ENCODE data around the gene LYSMD4.

DNA sequence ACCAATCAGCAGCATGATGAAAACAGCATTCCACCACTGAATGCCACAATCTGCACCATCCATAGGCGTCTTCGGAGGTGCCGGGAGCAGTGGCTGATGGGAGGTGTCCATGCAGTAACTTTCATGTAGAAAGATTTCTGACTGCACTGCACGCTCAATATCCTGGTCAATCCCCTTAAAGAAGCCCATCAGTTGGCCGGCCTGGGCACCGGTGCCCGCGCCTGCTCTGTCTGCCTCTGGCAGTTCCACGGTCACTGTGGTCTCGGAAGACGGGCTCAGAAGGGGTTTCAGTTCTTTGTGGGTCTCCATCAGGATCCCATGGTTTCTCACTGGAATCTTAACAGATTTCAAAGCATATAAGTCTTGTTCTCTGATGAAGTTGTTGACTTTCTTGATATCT is 3.9 kb downstream of the LYSMD4 start:
- TF ChIP-seq, protein P1, sequence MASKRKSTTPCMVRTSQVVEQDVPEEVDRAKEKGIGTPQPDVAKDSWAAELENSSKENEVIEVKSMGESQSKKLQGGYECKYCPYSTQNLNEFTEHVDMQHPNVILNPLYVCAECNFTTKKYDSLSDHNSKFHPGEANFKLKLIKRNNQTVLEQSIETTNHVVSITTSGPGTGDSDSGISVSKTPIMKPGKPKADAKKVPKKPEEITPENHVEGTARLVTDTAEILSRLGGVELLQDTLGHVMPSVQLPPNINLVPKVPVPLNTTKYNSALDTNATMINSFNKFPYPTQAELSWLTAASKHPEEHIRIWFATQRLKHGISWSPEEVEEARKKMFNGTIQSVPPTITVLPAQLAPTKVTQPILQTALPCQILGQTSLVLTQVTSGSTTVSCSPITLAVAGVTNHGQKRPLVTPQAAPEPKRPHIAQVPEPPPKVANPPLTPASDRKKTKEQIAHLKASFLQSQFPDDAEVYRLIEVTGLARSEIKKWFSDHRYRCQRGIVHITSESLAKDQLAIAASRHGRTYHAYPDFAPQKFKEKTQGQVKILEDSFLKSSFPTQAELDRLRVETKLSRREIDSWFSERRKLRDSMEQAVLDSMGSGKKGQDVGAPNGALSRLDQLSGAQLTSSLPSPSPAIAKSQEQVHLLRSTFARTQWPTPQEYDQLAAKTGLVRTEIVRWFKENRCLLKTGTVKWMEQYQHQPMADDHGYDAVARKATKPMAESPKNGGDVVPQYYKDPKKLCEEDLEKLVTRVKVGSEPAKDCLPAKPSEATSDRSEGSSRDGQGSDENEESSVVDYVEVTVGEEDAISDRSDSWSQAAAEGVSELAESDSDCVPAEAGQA (IDR thresholded peaks at IDR 0.05; ENCODE audit: low read depth): no peak
- TF ChIP-seq, protein P1 (CRISPR knock-in tag; IDR thresholded peaks at IDR 0.05; ENCODE audit: borderline replicate concordance): no peak
- TF ChIP-seq, protein P2, sequence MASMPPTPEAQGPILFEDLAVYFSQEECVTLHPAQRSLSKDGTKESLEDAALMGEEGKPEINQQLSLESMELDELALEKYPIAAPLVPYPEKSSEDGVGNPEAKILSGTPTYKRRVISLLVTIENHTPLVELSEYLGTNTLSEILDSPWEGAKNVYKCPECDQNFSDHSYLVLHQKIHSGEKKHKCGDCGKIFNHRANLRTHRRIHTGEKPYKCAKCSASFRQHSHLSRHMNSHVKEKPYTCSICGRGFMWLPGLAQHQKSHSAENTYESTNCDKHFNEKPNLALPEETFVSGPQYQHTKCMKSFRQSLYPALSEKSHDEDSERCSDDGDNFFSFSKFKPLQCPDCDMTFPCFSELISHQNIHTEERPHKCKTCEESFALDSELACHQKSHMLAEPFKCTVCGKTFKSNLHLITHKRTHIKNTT (CRISPR knock-in tag; IDR thresholded peaks at IDR 0.05): no peak
- no peak for TF ChIP-seq HNRNPK (IDR thresholded peaks at IDR 0.05; ENCODE audit: low read depth, low read length, poor library complexity, severe bottlenecking)
- TF ChIP-seq, protein P3, sequence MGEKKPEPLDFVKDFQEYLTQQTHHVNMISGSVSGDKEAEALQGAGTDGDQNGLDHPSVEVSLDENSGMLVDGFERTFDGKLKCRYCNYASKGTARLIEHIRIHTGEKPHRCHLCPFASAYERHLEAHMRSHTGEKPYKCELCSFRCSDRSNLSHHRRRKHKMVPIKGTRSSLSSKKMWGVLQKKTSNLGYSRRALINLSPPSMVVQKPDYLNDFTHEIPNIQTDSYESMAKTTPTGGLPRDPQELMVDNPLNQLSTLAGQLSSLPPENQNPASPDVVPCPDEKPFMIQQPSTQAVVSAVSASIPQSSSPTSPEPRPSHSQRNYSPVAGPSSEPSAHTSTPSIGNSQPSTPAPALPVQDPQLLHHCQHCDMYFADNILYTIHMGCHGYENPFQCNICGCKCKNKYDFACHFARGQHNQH (CRISPR knock-in tag; IDR thresholded peaks at IDR 0.05): no peak
- TF ChIP-seq SMAD3 (CRISPR knock-in tag; IDR thresholded peaks at IDR 0.05): no peak
- TF ChIP-seq POLR2A (IDR thresholded peaks at IDR 0.05; ENCODE audit: insufficient read depth in 1 of 2, low read depth in 2 of 2, low read length in 2 of 2): no peak
- no peak for TF ChIP-seq CHCHD3 (CRISPR knock-in tag; IDR thresholded peaks at IDR 0.05)
- no peak for TF ChIP-seq EP300 (IDR thresholded peaks at IDR 0.05; ENCODE audit: low read depth in 2 of 2, low read length in 2 of 2)
- TF ChIP-seq EP300 (CRISPR knock-in tag; IDR thresholded peaks at IDR 0.05; ENCODE audit: borderline replicate concordance): no peak
- TF ChIP-seq GTF2F1 (IDR thresholded peaks at IDR 0.05; ENCODE audit: low read length): no peak
- TF ChIP-seq GPN1 (CRISPR knock-in tag; IDR thresholded peaks at IDR 0.05; ENCODE audit: borderline replicate concordance): no peak
- TF ChIP-seq SMC3 (IDR thresholded peaks at IDR 0.05; ENCODE audit: low read length): no peak

Data from HepG2 (cell line).